Hematopoietic multipotent progenitor cell treated with erythropoietin and hydrocortisone succinate and interleukin-3 and kit ligand, for 6 days (in vitro differentiated cells): ENCODE data around the gene IWS1.
"Not testable (repeated sequence)": the region's sequence is repeated elsewhere in the genome, so short reads cannot be mapped to it uniquely, and the experiment has no call there.

Experiments used
- DNase-seq: peaks from one replicate; pipeline ENCODE4 v3.0.0-alpha.2; 2015

IWS1 gene

DNA sequence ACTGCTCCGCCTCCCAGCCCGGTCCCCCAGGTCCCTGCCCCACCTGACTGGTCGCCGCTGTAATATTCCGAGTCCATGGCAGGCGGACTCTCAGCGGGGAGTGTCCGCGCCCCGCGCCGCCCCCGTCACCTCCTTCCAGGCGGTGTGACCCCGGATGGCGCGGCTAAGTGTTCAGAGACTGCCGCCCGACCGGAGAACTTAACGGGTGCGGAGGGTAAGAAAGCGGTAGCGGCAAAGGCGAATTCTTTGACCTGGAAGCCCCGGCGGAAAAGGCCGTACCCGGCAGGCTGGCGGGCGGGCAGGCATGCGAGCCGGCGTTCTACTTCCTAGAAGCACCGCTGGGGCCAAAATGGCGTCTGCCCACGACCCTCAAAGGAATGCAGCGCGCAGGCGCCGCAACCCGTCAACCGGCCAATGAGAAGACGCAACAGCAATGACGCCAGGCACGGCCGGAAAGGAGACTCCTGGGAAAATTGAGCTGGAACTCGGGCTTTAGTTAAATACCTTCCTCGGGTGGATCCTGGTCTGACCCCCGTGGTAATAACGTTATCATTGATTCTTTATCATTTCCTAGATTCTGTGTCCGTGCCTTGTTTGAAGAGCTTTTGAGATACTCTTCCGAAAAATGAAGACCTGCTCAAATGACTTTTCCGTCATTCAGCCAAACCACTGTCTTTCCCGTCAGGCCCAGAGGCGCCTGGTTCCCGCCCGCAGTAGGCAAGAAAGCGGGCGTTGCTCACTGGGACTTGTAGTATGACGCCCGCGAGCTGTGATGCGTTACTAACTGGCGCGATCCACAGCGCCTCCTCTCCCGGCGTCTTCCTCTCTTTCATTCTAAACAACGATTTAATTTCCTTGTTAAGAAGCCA lies at the start of gene IWS1:
IWS1 (minus strand) TSS at position 358 of the 869 bp plus-strand sequence; CDS start at position 77, 281 bp downstream.
- peak; percentile 99 for DNase-seq

DNA sequence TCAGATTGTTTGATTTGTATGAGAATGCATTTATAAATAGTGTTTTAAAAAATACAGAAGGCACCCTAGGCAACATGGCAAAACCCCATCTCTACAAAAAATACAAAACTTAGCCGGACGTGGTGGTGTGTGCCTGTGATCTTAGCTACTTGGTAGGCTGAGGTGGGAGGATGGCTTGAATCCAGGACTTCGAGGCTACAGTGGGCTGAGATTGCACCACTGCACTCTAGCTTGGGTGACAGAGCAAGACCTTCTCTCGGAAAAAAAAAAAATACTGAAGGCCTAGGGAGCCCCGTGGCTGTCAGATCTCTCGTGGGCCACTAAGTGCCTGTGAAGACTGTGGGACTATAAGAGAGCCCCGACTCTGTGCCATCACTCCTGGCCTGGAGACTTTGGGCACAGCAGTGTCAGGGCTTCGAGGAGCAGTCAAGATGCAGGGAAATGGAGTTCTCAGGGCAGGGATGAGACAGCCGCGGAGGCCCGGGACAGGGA lies 49.7 kb upstream of the IWS1 start:
- no peak for DNase-seq

GRCh38 chr2:127575185-127575765 lies 49.0 kb upstream of the IWS1 start:
- DNase-seq, result peak; percentile 28

- DNase-seq, result no peak
Observed at GRCh38 chr2:127574656-127575055, 48.4 kb upstream of the IWS1 start.

DNA sequence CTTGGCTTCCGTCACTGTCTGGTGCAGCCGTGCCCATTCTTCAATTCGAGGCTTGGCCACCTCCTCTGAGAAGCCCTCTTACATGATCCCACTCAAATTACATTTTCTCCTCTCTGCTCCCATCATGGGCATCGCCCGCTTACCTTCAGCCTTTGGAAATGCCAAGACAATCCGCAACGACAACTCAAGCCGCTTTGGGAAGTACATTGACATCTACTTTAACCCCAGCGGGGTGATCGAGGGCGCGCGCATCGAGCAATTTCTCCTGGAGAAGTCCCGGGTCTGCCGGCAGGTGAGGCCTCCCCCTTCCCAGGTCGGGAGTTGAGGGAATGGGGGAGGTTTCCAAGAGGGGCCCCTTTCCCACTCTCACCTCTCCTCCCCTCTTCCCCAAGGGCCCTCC lies 47.5 kb upstream of the IWS1 start:
- no peak for DNase-seq

DNA sequence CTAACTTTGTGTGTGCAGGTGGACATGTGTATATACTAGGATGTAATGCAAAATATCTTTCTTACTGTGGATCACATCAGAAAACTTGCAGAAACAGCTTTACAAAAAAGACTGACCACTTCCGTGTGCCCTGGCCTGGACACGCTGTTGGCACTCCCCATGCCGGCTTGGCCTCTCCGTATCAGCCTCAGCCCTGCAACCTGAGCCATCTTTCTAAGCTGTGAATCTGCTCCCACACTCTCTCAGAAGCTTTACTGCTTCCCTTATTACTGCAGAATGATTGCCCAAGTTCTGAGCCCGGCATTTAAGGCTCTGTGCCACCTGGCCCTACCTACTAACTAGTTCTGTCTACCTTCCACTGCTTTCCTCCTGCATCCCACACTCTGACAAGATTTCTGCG lies 47.0 kb upstream of the IWS1 start:
- DNase-seq, result no peak

DNA sequence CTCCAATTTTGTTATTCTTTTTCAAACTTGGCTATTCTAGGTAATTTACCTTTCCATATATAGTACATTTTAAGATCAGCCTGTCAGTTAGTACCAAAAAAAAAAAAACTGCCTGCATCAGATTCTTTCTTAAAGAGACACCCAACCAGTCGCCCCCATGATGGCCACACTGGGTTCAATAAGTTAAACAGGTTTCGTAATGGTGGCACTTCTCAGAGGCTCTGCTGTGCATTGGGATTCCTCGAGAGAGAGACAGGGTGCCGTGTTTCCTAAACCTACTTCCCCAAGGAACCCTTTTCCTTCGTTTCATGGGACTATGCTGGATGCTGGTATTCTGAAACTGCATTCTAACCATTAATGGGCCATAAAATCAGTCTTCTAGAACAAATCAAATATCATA lies 46.6 kb upstream of the IWS1 start:
- DNase-seq, result no peak

- DNase-seq, result not testable (repeated sequence)
Observed at GRCh38 chr2:127572352-127572751, 46.1 kb upstream of the IWS1 start.

DNA sequence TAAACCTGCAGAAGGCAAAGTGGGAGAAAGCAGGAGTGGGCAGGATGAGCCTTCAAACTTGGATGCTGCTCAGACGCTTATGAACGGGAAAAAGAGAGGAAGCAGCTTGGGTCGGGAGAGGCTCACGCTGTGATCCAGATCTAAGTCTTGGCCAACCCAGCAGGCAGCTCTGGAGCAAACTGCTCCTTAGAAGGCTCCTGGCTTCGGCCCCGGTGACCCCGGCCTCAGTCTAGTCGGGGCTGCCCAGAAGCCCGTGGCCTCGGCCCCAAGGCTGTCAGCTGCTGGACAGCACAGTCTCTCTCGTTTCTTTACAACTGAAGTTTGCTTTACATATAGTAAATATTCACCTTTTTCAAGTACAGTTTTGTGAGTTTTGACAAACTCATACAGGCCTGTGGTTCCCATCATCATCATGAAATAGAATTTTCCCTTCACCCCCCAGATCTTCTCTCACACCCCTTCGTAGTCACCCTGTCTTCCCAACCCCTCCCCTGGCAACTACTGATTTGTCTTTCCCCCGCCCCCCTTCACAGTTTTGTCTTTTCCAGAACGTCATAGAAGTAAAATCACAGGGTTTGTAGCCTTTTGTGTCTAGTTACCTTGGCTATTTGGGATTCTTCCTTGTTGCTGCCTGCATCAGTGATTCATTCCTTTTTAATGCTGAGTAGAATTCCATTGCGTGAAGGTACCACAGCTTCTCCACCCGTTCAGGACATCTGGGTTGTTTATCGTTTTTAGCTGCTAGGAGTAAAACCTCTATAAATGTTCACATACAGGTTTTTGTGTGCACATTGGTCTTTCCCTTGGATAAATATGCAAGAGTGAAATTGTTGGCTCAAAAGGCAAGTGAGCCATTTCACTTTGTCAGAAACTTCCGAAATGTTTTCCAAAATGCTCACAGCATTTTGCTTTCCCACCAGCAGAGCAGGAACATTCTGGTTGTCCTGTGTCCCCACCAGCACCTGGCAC lies 44.3 kb upstream of the IWS1 start:
- DNase-seq, result no peak

DNA sequence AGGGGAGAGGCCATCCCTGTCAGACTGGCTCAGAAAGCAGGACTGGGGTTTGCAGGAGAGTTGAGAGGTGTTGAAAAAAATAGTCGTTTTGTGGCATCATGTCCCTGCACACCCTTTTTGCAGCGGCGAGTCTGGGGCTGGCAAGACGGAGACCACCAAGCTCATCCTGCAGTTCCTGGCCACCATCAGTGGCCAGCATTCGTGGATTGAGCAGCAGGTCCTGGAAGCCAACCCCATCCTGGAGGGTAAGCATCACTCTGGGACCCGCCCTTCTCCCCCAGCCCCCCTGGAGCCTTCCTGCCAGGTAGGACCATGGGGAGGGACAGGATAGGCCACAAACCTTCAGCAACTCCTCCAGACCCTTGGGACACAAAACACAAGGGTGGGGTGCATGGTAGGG lies 43.4 kb upstream of the IWS1 start:
- DNase-seq, result no peak

- no peak for DNase-seq
Observed at GRCh38 chr2:127568128-127568527, 41.8 kb upstream of the IWS1 start.

DNA sequence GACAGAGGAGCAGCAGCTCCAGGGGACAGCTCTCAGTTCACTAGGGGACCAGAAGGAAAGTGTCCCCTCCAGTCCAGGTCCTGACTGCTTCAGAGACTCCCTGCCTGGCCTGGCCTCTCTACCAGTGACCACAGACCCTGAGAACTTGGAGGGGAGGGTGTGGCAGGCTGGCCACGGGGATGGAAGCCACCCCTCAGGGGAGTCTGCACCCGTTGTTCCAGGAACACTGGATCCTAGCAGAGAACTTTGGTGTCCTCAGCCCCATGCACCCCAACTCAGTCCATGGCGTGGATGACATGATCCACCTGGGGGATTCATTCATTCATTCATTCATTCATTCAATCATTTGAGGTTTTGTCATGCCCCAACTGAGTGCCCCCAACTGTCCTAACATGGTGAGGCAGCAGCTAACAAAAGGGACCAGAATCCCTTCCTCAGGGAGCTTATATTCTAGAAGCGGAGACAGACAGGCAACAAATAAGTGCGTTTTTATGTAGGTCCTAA lies 41.1 kb upstream of the IWS1 start:
- no peak for DNase-seq

- DNase-seq, result no peak
Observed at GRCh38 chr2:127566576-127566975, 40.3 kb upstream of the IWS1 start.

- no peak for DNase-seq
Observed at GRCh38 chr2:127566139-127566417, 39.8 kb upstream of the IWS1 start.

DNA sequence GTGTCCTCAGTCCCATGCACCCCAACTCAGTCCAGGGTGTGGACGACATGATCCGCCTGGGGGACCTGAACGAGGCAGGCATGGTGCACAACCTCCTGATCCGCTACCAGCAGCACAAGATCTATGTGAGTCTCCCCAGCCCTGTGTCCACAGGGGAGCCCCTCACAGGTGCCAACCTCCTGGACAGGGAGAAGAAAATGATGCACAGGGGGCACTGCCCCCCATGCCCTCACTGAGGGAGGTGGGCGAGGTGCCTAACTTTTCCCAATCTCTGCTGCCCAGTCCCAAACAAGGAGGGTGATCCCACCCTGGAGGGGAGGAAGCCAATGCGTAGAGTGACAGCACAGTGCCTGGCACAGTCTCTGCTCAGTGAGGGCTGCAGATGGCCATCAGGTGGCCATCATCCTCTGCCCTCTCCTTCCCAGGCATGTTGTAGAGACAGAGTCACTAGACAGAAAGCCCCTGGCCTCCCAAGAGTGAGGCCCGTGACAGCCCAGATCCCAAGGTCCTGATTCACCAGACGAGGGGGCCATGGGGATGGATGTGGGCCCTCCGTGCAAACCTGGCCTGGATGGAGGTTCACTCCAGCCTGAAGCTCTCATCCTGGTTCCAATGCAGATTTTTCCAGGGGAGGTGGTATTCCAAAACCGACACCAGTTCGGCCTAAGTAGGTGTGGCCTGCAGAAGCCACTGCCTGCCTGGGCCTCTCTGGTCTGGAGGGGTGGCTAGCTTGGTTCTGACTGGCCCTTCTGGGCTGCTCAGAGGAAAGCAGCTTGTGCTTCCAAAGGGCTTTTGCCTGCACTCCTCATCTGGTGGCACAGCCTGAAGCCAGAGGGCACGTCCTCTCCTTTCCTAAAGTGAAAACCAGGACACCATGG lies 39.2 kb upstream of the IWS1 start:
- no peak for DNase-seq

DNA sequence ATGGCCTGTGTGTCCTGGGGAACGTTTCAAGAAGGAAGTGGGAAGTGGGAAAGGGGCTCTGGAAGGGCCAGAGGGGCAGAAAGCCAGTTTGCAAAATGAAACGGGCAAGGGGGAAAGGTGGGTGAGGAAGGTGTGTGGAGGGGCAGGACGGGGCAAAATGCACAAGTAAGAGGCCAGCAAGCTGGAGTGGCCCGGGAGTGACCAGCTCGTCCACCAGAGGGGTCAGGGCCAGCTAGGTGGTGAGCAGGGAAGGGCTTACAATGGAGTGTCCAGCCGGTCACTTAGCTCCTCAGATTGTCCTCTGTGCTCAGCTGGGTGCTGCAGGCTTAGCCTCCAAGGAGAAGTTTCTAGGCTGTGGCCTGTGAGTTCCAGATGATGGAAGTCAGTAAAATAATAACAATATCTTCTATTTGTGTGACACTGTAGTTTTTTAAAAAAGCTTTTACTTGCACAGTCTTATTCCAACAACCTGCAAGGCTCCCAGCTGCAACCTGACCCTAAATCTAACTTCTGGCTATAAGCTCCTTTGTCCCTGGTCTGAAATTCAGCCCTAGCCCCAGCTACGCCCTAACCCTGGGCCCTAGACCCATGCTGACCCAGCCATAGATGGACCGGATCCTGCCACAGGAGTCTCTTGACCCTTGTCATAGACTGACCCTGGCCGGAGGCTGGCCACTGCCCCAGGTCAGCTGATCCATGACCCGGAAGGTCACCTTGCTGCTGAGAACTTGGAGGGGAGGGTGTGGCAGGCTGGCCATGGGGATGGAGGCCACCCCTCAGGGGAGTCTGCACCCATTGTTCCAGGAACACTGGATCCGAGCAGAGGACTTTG lies 38.4 kb upstream of the IWS1 start:
- no peak for DNase-seq

DNA sequence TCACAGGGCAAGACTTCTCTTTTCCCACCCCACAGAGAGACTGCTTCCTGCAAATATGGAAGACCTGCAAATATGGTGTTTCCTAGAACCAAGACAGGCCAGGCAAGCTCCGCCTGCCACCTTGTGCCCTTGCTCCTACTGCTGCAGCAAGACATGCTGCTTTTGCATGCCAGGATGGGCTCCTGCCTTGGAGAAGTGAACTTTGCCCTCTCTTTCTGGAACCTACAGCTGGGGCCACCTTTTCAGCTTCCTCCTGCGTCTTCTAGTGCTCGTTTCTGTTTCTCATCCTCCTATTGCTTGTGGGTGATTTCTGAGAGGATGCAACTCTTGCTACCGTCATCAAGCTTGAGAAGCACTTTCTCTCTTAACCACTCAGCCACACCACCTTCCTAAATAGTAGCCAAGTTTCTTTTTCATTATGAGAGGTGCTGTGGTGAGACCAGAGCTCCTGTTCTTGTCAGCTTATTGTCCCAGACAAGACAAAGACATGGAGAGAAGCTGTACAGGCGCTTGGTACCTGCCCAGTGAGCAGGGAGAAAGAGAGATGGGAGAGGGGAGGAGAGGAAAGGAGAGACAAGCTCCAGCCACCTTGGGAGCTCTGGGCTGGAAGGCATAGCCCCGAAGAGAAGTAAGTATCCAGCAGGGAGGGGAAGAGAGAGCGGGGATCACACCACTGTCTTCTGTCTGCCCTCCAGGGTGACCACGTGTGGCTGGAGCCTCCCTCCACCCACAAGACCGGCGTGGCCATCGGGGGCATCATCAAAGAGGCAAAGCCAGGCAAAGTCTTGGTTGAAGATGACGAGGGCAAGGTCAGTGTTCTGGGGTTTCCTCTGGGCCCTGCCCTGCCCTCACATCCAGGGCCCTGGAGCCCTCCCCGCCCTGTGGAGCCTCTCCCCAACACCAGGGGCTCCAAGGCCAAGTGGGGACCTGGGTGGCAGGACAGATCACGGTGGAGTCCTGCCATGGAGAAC lies 37.5 kb upstream of the IWS1 start:
- no peak for DNase-seq

- no peak for DNase-seq
Observed at GRCh38 chr2:127562936-127563335, 36.6 kb upstream of the IWS1 start.

GRCh38 chr2:127561371-127561770 lies 35.1 kb upstream of the IWS1 start:
- DNase-seq, result no peak

DNA sequence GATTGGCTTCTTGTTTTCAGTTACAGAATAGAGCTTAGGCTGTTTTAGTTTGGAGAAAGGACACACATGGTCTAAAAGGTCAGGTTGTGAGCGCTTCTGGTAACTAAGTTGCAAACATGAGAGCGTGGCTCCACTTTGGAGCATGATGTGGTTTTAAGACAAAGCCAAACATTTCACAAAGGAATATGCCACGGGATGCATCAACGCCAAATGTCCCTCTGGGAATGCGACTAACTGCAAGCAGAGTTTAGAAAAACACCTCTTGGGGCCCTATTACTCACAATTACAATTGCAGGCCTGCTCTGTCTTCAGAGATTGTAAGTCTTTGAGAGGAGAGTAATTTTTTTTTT lies 34.6 kb upstream of the IWS1 start:
- DNase-seq, result no peak
